OCI-LY3 (cell line): Measurements from ENCODE around the gene ARSI.

Source experiments
- EZH2phosphoT487 ChIP-seq: fragments of 200-600 bp; shearing (Covaris generic); IDR thresholded peaks from 2 replicates; pipeline ENCODE4 v1.6.1; 2018; ENCODE audit warnings: antibody characterized with exemption, mixed run types, low read depth
- TF ChIP-seq, protein P1 (sequence below): fragments of 200-600, 300-600 bp; sonication (generic); IDR thresholded peaks from 2 replicates; pipeline ENCODE4 v1.5.1; 2014; ENCODE audit warnings: antibody characterized with exemption, low read length, low read depth

GRCh38 chr5:150329881-150330876 lies 27.5 kb upstream of the ARSI start:
- TF ChIP-seq, protein P1, sequence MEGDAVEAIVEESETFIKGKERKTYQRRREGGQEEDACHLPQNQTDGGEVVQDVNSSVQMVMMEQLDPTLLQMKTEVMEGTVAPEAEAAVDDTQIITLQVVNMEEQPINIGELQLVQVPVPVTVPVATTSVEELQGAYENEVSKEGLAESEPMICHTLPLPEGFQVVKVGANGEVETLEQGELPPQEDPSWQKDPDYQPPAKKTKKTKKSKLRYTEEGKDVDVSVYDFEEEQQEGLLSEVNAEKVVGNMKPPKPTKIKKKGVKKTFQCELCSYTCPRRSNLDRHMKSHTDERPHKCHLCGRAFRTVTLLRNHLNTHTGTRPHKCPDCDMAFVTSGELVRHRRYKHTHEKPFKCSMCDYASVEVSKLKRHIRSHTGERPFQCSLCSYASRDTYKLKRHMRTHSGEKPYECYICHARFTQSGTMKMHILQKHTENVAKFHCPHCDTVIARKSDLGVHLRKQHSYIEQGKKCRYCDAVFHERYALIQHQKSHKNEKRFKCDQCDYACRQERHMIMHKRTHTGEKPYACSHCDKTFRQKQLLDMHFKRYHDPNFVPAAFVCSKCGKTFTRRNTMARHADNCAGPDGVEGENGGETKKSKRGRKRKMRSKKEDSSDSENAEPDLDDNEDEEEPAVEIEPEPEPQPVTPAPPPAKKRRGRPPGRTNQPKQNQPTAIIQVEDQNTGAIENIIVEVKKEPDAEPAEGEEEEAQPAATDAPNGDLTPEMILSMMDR, result no peak
- TF ChIP-seq EZH2phosphoT487, result no peak
